ENCODE measurements around the gene CPLANE1.

GRCh38 chr5:37251665-37252064, 2.5 kb upstream of the CPLANE1 start:
- TF ChIP-seq POLR2A (IDR thresholded peaks at IDR 0.05) (no peak), CTCF (IDR thresholded peaks at IDR 0.05) (no peak), EP300 (IDR thresholded peaks at IDR 0.05; ENCODE audit: low read depth) (no peak)

Data from transverse colon (tissue), 3 donors.